Prostate gland (tissue), 2 donors: ENCODE measurements around the gene RIGI. TPM values are rescaled to one million over a fixed set of nuclear protein-coding genes. Genes with fewer than 3 reads are reported as not detected.

Experiments used
- DNase-seq: peaks from one replicate; pipeline ENCODE4 v3.0.0-alpha.2; 2019; ENCODE audit warnings: low spot score
- H3K27ac ChIP-seq, 2 donors: fragments of 200-600 bp; sonication (generic); 2 replicates each; pipeline ENCODE4 v1.5.1; 2017 to 2019
- H3K27me3 ChIP-seq: fragments of 200-600 bp; sonication (generic); replicated peaks from 2 replicates; pipeline ENCODE4 v1.5.1; 2019; ENCODE audit not compliant: insufficient read depth
- H3K36me3 ChIP-seq, 2 donors: fragments of 200-600 bp; sonication (generic); 1 replicate in 1 of 2; 2 replicates in 1 of 2; pipeline versions ENCODE4 v1.5.1 to v1.8.1; 2017 to 2019
- H3K4me1 ChIP-seq: fragments of 200-600 bp; sonication (generic); replicated peaks from 2 replicates; pipeline ENCODE4 v1.5.1; 2019
- H3K4me3 ChIP-seq, 2 donors: fragments of 200-600 bp; sonication (generic); 2 replicates each; pipeline ENCODE4 v1.5.1; 2017 to 2019
- H3K9me3 ChIP-seq: fragments of 200-600 bp; sonication (generic); 2 replicates; pipeline ENCODE4 v1.5.1; 2017
- CTCF ChIP-seq, 4 experiments: fragments of 200-600 bp in 2 of 4; fragments of 450-650 bp in 2 of 4; sonication (generic) in 2 of 4; IDR thresholded peaks; 1 replicate in 3 of 4; 2 replicates in 1 of 4; pipeline ENCODE4 v1.5.1; 2016 to 2019; ENCODE audit warnings: antibody characterized with exemption in 4 of 4, mild to moderate bottlenecking in 2 of 4, moderate library complexity in 2 of 4
- POLR2A ChIP-seq: fragments of 450-650 bp; IDR thresholded peaks from one replicate; pipeline ENCODE4 v1.6.1; 2016; ENCODE audit warnings: antibody characterized with exemption, mild to moderate bottlenecking
- POLR2AphosphoS5 ChIP-seq: sonication (generic); formaldehyde crosslinking; IDR thresholded peaks from one replicate; pipeline ENCODE4 v1.6.1; 2017; ENCODE audit warnings: antibody characterized with exemption
- WGBS: methylation state at CpG from one replicate; pipeline ENCODE4 v1.1.5; 2018; 5-methylcytosine and 5-hydroxymethylcytosine counted together
- intact Hi-C: fragments of 100-400 bp; cut with DNase I; formaldehyde crosslinking; loops from one replicate; pipeline ENCODE4 v1.14.2; 2022
- total RNA-seq, 2 donors: library from RNA; depleted of rRNA; stranded (reverse); fragments of >200 nt; gene quantifications; one replicate each; pipeline ENCODE4 v1.1.0, GENCODE V29; 2016

RIGI gene
- total RNA-seq, 2 donors from 2014 or later = 8.2 to 9.5 TPM

GRCh38 chr9:32518276-32518675, 7.7 kb downstream of the RIGI start:
- Histone ChIP-seq H3K4me3 (no peak overlapping the region), H3K36me3 (no peaks in the 10 kb centered on the region), H3K9me3 (no peaks in the 10 kb centered on the region), H3K4me1 (no peaks in the 10 kb centered on the region), H3K27me3 (no peaks in the 10 kb centered on the region), H3K27ac (no peak overlapping the region)
- whole genome bisulfite sequencing = 93% methylated on average over 1 of the region's 1 CpG
- intact Hi-C loops = no loop called here
- DNase-seq = no peak
- no peak for TF ChIP-seq CTCF (IDR thresholded peaks at IDR 0.05)
- no peak for TF ChIP-seq POLR2A
- no peak for TF ChIP-seq POLR2AphosphoS5

GRCh38 chr9:32516241-32516640, 9.8 kb downstream of the RIGI start:
- Histone ChIP-seq H3K27me3 (no peaks in the 10 kb centered on the region), H3K9me3 (no peaks in the 10 kb centered on the region), H3K4me1 (no peaks in the 10 kb centered on the region), H3K4me3 (no peak overlapping the region), H3K36me3 (no peaks in the 10 kb centered on the region), H3K27ac (no peak overlapping the region)
- TF ChIP-seq POLR2A = no peak
- no peak for TF ChIP-seq POLR2AphosphoS5
- TF ChIP-seq CTCF (IDR thresholded peaks at IDR 0.05) = no peak
- intact Hi-C loops = no loop called here
- no peak for DNase-seq

GRCh38 chr9:32508728-32509127, 17.3 kb downstream of the RIGI start:
- Histone ChIP-seq H3K9me3 (no peaks in the 10 kb centered on the region), H3K27me3 (no peaks in the 10 kb centered on the region), H3K4me3 (no peak overlapping the region), H3K4me1 (no peaks in the 10 kb centered on the region), H3K36me3 (no peaks in the 10 kb centered on the region), H3K27ac (no peak overlapping the region)
- WGBS = 86% methylated on average over 1 of the region's 1 CpG
- TF ChIP-seq POLR2A = no peak
- TF ChIP-seq CTCF (IDR thresholded peaks at IDR 0.05) = no peak
- TF ChIP-seq POLR2AphosphoS5 = no peak
- DNase-seq = no peak
- intact Hi-C loops = no loop called here

GRCh38 chr9:32503008-32503407, 23.0 kb downstream of the RIGI start:
- H3K27me3 ChIP-seq = no peaks in the 10 kb centered on the region
- intact Hi-C loops = no loop called here
- no peaks in the 10 kb centered on the region for H3K4me1 ChIP-seq
- H3K36me3 ChIP-seq = no peaks in the 10 kb centered on the region
- H3K9me3 ChIP-seq = no peaks in the 10 kb centered on the region
- no peak overlapping the region for H3K4me3 ChIP-seq
- H3K27ac ChIP-seq = no peak overlapping the region
- 92% methylated on average over 3 of the region's 3 CpGs for WGBS
- DNase-seq = no peak
- TF ChIP-seq POLR2AphosphoS5 (no peak), POLR2A (no peak), CTCF (IDR thresholded peaks at IDR 0.05) (no peak)

GRCh38 chr9:32502464-32502863, 23.5 kb downstream of the RIGI start:
- Histone ChIP-seq H3K9me3 (no peaks in the 10 kb centered on the region), H3K36me3 (no peaks in the 10 kb centered on the region), H3K4me1 (no peaks in the 10 kb centered on the region), H3K27ac (no peak overlapping the region), H3K4me3 (no peak overlapping the region), H3K27me3 (no peaks in the 10 kb centered on the region)
- no peak for TF ChIP-seq CTCF (IDR thresholded peaks at IDR 0.05)
- no peak for TF ChIP-seq POLR2A
- no peak for TF ChIP-seq POLR2AphosphoS5
- no peak for DNase-seq
- intact Hi-C loops = no loop called here
- WGBS = 79% methylated on average over 4 of the region's 4 CpGs
